ENCODE results near the gene VTA1. TPM values are rescaled to one million over a fixed set of nuclear protein-coding genes. Genes with fewer than 3 reads are reported as not detected.

Gene VTA1
- total RNA-seq, 1 experiment from 2014 or later, result 55.1 TPM

DNA sequence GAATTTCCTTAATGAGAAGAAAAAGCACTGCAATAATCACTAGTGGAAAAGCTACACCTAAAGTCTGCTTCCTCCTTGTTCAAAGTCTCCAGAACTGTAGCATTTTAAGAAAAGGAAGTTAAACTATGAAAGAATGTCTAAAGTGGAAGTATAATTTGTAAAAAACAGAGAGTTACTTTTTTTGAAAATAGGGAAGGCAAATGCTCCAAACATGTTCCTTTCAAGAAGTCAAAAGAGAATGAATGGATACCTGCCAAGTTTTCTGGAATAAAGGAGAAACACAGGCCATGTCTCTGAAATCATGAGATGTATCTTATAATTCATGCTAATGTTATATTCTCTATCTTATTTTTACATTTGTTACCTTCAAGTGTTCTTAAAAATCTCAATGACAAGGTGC, 94.0 kb downstream of the VTA1 start:
- TF ChIP-seq, protein P1, sequence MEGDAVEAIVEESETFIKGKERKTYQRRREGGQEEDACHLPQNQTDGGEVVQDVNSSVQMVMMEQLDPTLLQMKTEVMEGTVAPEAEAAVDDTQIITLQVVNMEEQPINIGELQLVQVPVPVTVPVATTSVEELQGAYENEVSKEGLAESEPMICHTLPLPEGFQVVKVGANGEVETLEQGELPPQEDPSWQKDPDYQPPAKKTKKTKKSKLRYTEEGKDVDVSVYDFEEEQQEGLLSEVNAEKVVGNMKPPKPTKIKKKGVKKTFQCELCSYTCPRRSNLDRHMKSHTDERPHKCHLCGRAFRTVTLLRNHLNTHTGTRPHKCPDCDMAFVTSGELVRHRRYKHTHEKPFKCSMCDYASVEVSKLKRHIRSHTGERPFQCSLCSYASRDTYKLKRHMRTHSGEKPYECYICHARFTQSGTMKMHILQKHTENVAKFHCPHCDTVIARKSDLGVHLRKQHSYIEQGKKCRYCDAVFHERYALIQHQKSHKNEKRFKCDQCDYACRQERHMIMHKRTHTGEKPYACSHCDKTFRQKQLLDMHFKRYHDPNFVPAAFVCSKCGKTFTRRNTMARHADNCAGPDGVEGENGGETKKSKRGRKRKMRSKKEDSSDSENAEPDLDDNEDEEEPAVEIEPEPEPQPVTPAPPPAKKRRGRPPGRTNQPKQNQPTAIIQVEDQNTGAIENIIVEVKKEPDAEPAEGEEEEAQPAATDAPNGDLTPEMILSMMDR (IDR thresholded peaks at IDR 0.05; ENCODE audit: insufficient read depth in 1 of 2, low read depth in 1 of 2, low read length in 1 of 2, severe bottlenecking in 1 of 2, unreplicated experiment in 1 of 2), result no peak
- Histone ChIP-seq H3K4me1 (peaks cover 35% of the 10 kb centered on the region), H3K4me3 (ENCODE audit: low read depth, low read length) (no peak overlapping the region), H3K27me3 (replicated peaks; ENCODE audit: control insufficient read depth, insufficient read depth, low read length) (no peaks in the 10 kb centered on the region), H3K9me3 (peaks cover 3% of the 10 kb centered on the region; the same call in 1 of the 2 replicates), H3K36me3 (ENCODE audit: control insufficient read depth, insufficient read depth, low read length) (no peaks in the 10 kb centered on the region)
- DNase-seq, result no peak
- ChIA-PET CTCF (no interaction called here), POLR2A (no interaction called here)
- intact Hi-C loops (cut with micrococcal nuclease; ENCODE audit: unreplicated experiment), result no loop called here
- no TSS peak for BruUV-seq (replicated peaks)
- no peaks in the 10 kb centered on the region for H3K9me3 Mint-ChIP-seq (ENCODE audit: unreplicated experiment)
- H3K4me1 Mint-ChIP-seq (ENCODE audit: low read depth, unreplicated experiment), result peaks cover 14% of the 10 kb centered on the region
- H3K27ac Mint-ChIP-seq (ENCODE audit: unreplicated experiment), result no peak overlapping the region
- no peaks in the 10 kb centered on the region for H3K36me3 Mint-ChIP-seq (ENCODE audit: insufficient read depth, unreplicated experiment)
- H3K27me3 Mint-ChIP-seq (ENCODE audit: insufficient read depth, unreplicated experiment), result no peaks in the 10 kb centered on the region
- no peak overlapping the region for H3K4me3 Mint-ChIP-seq (ENCODE audit: unreplicated experiment)

DNA sequence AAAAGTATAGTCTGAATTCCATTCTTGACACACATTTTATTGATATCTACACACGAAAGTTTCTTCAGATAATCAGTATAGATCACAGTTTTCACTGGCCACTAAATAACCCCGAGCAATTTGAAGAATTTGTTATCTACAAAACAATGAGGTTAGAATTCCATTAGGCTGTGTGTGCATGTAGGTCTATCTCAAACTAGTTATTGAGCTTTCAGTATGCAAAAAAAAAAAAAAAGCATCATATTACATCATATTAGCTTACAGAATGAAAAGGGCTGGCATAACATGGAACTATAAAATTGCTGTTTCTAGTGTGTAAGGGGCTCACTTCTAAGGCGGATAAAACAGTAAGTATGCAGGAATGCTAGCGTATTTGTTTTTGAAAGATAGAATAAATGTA, 95.2 kb downstream of the VTA1 start:
- H3K36me3 Mint-ChIP-seq (ENCODE audit: insufficient read depth, unreplicated experiment), result no peaks in the 10 kb centered on the region
- intact Hi-C loops (cut with micrococcal nuclease; ENCODE audit: unreplicated experiment), result loop anchor here (1.0 kb wide), 2 partner anchors 17 to 56 kb away; no protein-coding TSS in a partner anchor
- H3K4me1 Mint-ChIP-seq (ENCODE audit: low read depth, unreplicated experiment), result peaks cover 14% of the 10 kb centered on the region
- no peak overlapping the region for H3K4me3 ChIP-seq (ENCODE audit: low read depth, low read length)
- no peaks in the 10 kb centered on the region for H3K9me3 Mint-ChIP-seq (ENCODE audit: unreplicated experiment)
- ChIA-PET CTCF (interaction anchor here (0.6 kb wide), 1 partner anchor 34 kb away, joined by 3 read pairs; no protein-coding TSS in a partner anchor), POLR2A (interaction anchor here (1.0 to 1.2 kb wide), 2 partner anchors 17 to 59 kb away, joined by 3 to 4 read pairs; partner anchors contain the start of gene ADGRG6)
- TF ChIP-seq, protein P1 (IDR thresholded peaks at IDR 0.05; ENCODE audit: insufficient read depth in 1 of 2, low read depth in 1 of 2, low read length in 1 of 2, severe bottlenecking in 1 of 2, unreplicated experiment in 1 of 2), result no peak
- H3K4me1 ChIP-seq, result peaks cover 35% of the 10 kb centered on the region
- peak overlapping the region; percentile 78 for H3K27ac Mint-ChIP-seq (ENCODE audit: unreplicated experiment)
- DNase-seq, result peak in 1 of 2 experiments; percentile 38
- H3K27me3 Mint-ChIP-seq (ENCODE audit: insufficient read depth, unreplicated experiment), result no peaks in the 10 kb centered on the region
- H3K4me3 Mint-ChIP-seq (ENCODE audit: unreplicated experiment), result peak overlapping the region; percentile 26
- H3K27me3 ChIP-seq (replicated peaks; ENCODE audit: control insufficient read depth, insufficient read depth, low read length), result no peaks in the 10 kb centered on the region
- no peaks in the 10 kb centered on the region for H3K36me3 ChIP-seq (ENCODE audit: control insufficient read depth, insufficient read depth, low read length)
- BruUV-seq (replicated peaks), result no TSS peak
- H3K9me3 ChIP-seq, result peaks cover 3% of the 10 kb centered on the region; the same call in 1 of the 2 replicates

DNA sequence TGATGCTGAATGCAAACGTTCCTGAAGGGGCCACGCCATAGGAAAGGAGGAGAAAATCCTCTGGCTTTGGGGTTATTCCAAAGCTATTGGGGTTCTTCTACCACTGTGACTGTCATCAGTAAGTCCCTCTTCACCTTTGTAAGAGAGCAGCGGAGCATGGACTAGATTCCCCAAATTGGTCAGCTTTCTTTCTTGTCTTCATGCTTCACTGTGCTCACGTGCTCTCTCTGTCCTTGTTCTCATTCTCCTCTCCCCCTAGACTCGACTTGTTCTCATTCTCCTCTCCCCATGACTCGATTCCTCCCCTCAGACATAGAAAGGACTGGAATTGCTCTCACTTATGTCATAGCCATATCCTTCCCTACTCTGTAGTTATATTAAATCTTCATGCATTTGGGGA, 99.9 kb downstream of the VTA1 start:
- no peak for DNase-seq
- intact Hi-C loops (cut with micrococcal nuclease; ENCODE audit: unreplicated experiment), result no loop called here
- ChIA-PET CTCF (no interaction called here), POLR2A (no interaction called here)
- H3K4me3 ChIP-seq (ENCODE audit: low read depth, low read length), result no peak overlapping the region
- Mint-ChIP-seq H3K27me3 (ENCODE audit: insufficient read depth, unreplicated experiment) (no peaks in the 10 kb centered on the region), H3K9me3 (ENCODE audit: unreplicated experiment) (no peaks in the 10 kb centered on the region), H3K4me3 (ENCODE audit: unreplicated experiment) (no peak overlapping the region), H3K27ac (ENCODE audit: unreplicated experiment) (no peak overlapping the region), H3K36me3 (ENCODE audit: insufficient read depth, unreplicated experiment) (no peaks in the 10 kb centered on the region), H3K4me1 (ENCODE audit: low read depth, unreplicated experiment) (peaks cover 8% of the 10 kb centered on the region)
- no TSS peak for BruUV-seq (replicated peaks)
- no peaks in the 10 kb centered on the region for H3K36me3 ChIP-seq (ENCODE audit: control insufficient read depth, insufficient read depth, low read length)
- H3K27me3 ChIP-seq (replicated peaks; ENCODE audit: control insufficient read depth, insufficient read depth, low read length), result no peaks in the 10 kb centered on the region
- TF ChIP-seq, protein P1 (IDR thresholded peaks at IDR 0.05; ENCODE audit: insufficient read depth in 1 of 2, low read depth in 1 of 2, low read length in 1 of 2, severe bottlenecking in 1 of 2, unreplicated experiment in 1 of 2), result no peak
- peaks cover 21% of the 10 kb centered on the region for H3K4me1 ChIP-seq
- no peaks in the 10 kb centered on the region for H3K9me3 ChIP-seq

Data from Caco-2 (cell line).